ENCODE data around the gene MX2.
"Not testable (repeated sequence)": the region's sequence is repeated elsewhere in the genome, so short reads cannot be mapped to it uniquely, and the experiment has no call there.

The MX2 gene

GRCh38 chr21:41405321-41405720 is 43.5 kb downstream of the MX2 start:
- ChIA-PET CTCF (interaction anchor here (1.9 kb wide), 1 partner anchor 13 kb away, joined by 5 read pairs; no protein-coding TSS in a partner anchor), POLR2A (no interaction called here)
- DNase-seq (ENCODE audit: extremely low spot score), result no peak
- no peak for TF ChIP-seq CTCF (IDR thresholded peaks at IDR 0.05; ENCODE audit: control extremely low read depth, extremely low read depth, low read depth, missing control alignments)

- CTCF ChIA-PET, result interaction anchor here (1.9 kb wide), 1 partner anchor 12 kb away, joined by 5 read pairs; no protein-coding TSS in a partner anchor
- POLR2A ChIA-PET, result no interaction called here
- DNase-seq (ENCODE audit: extremely low spot score), result no peak
- no peak for TF ChIP-seq CTCF (IDR thresholded peaks at IDR 0.05; ENCODE audit: control extremely low read depth, extremely low read depth, low read depth, missing control alignments)
Observed at GRCh38 chr21:41406340-41406739, 44.5 kb downstream of the MX2 start.

GRCh38 chr21:41407541-41408460 is 46.0 kb downstream of the MX2 start:
- POLR2A ChIA-PET, result no interaction called here
- DNase-seq (ENCODE audit: extremely low spot score), result no peak
- TF ChIP-seq CTCF (IDR thresholded peaks at IDR 0.05; ENCODE audit: control extremely low read depth, extremely low read depth, low read depth, missing control alignments), result no peak
- CTCF ChIA-PET, result no interaction called here

- TF ChIP-seq CTCF (IDR thresholded peaks at IDR 0.05; ENCODE audit: control extremely low read depth, extremely low read depth, low read depth, missing control alignments), result no peak
- DNase-seq (ENCODE audit: extremely low spot score), result no peak
- ChIA-PET POLR2A (no interaction called here), CTCF (interaction anchor here (1.3 to 1.8 kb wide), 6 partner anchors 14 to 50 kb away, joined by 3 to 5 read pairs (median 4); partner anchors contain the start of gene MX1)
Observed at GRCh38 chr21:41410361-41410760, 48.5 kb downstream of the MX2 start.

GRCh38 chr21:41410767-41411448 is 49.1 kb downstream of the MX2 start:
- CTCF ChIA-PET, result interaction anchor here (0.8 to 1.8 kb wide), 9 partner anchors 8 to 129 kb away, joined by 3 to 6 read pairs (median 4); partner anchors contain the start of gene MX1
- no peak for TF ChIP-seq CTCF (IDR thresholded peaks at IDR 0.05; ENCODE audit: control extremely low read depth, extremely low read depth, low read depth, missing control alignments)
- POLR2A ChIA-PET, result no interaction called here
- DNase-seq (ENCODE audit: extremely low spot score), result no peak

GRCh38 chr21:41411449-41412089 is 49.7 kb downstream of the MX2 start:
- ChIA-PET POLR2A (no interaction called here), CTCF (interaction anchor here (0.8 to 1.8 kb wide), 12 partner anchors 9 to 129 kb away, joined by 3 to 6 read pairs (median 3); partner anchors contain the start of gene MX1)
- DNase-seq (ENCODE audit: extremely low spot score), result no peak
- TF ChIP-seq CTCF (IDR thresholded peaks at IDR 0.05; ENCODE audit: control extremely low read depth, extremely low read depth, low read depth, missing control alignments), result no peak

GRCh38 chr21:41417505-41417904 is 55.7 kb downstream of the MX2 start:
- DNase-seq (ENCODE audit: extremely low spot score), result not testable (repeated sequence)
- ChIA-PET CTCF (interaction anchor here (1.1 to 2.6 kb wide), 4 partner anchors 12 to 134 kb away, joined by 3 to 13 read pairs (median 4); no protein-coding TSS in a partner anchor), POLR2A (interaction anchor here (1.1 kb wide), 1 partner anchor 8 kb away, joined by 4 read pairs; the partner anchor contains the start of gene MX1)
